Measurements from ENCODE around the gene TNFSF10. TPM values are rescaled to one million over a fixed set of nuclear protein-coding genes. Genes with fewer than 3 reads are reported as not detected.

Gene TNFSF10
- total RNA-seq, 1 donor from 2014 or later = 7.4 TPM

GRCh38 chr3:172562871-172563865 is 39.9 kb upstream of the TNFSF10 start:
- Mint-ChIP-seq H3K4me3 (peak overlapping the region; percentile 53), H3K27ac (peak overlapping the region; percentile 50), H3K36me3 (ENCODE audit: low read depth) (no peaks in the 10 kb centered on the region), H3K9me3 (no peaks in the 10 kb centered on the region), H3K4me1 (peaks cover 11% of the 10 kb centered on the region), H3K27me3 (no peaks in the 10 kb centered on the region)
- TF ChIP-seq, protein P1, sequence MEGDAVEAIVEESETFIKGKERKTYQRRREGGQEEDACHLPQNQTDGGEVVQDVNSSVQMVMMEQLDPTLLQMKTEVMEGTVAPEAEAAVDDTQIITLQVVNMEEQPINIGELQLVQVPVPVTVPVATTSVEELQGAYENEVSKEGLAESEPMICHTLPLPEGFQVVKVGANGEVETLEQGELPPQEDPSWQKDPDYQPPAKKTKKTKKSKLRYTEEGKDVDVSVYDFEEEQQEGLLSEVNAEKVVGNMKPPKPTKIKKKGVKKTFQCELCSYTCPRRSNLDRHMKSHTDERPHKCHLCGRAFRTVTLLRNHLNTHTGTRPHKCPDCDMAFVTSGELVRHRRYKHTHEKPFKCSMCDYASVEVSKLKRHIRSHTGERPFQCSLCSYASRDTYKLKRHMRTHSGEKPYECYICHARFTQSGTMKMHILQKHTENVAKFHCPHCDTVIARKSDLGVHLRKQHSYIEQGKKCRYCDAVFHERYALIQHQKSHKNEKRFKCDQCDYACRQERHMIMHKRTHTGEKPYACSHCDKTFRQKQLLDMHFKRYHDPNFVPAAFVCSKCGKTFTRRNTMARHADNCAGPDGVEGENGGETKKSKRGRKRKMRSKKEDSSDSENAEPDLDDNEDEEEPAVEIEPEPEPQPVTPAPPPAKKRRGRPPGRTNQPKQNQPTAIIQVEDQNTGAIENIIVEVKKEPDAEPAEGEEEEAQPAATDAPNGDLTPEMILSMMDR (IDR thresholded peaks at IDR 0.05) = no peak
- intact Hi-C loops (cut with micrococcal nuclease) = no loop called here
- POLR2A ChIA-PET = no interaction called here
- ATAC-seq (ENCODE audit: low read depth) (no peak), DNase-seq (no peak)
- CTCF ChIA-PET = interaction anchor here (2.3 kb wide), 1 partner anchor 33 kb away, joined by 9 read pairs; no protein-coding TSS in a partner anchor

DNA sequence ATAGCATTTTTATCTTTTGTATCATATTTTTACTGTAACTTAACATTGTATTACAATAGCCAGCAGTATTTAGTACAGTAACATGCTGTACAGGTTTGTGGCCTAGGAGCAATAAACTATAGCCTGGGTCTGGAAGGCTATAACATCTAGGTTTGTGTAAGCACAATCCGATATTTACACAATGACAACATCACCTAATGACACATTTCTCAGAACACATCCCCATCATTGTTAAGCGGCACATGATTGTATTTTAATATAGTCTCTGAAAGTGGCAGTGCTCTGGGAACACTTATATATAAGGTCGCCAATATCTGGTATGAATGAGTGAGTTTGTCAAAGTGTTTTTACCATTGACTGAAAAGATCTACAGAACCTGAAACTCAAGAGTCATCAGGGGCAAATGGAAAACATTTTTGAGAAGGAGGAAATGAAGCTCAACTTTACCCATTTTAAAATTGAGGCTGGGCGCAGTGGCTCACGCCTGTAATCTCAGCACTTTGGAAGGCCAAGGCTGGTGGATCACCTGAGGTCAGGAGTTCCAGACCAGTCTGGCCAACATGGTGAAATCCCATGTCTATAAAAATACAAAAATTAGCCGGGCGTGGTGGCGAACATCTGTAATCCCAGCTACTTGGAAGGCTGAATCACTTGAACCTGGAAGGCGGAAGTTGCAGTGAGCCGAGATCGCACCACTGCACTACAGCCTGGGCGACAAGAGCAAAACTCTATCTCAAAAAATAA is 38.8 kb upstream of the TNFSF10 start:
- TF ChIP-seq, protein P1 (IDR thresholded peaks at IDR 0.05) = no peak
- peak overlapping the region; percentile 59 for H3K4me3 Mint-ChIP-seq
- ChIA-PET CTCF (interaction anchor here (2.3 kb wide), 1 partner anchor 34 kb away, joined by 9 read pairs; no protein-coding TSS in a partner anchor), POLR2A (no interaction called here)
- no peak for ATAC-seq (ENCODE audit: low read depth)
- H3K9me3 Mint-ChIP-seq = no peaks in the 10 kb centered on the region
- H3K4me1 Mint-ChIP-seq = peaks cover 11% of the 10 kb centered on the region
- DNase-seq = no peak
- H3K27me3 Mint-ChIP-seq = no peaks in the 10 kb centered on the region
- no peaks in the 10 kb centered on the region for H3K36me3 Mint-ChIP-seq (ENCODE audit: low read depth)
- peak overlapping the region; percentile 50 for H3K27ac Mint-ChIP-seq
- intact Hi-C loops (cut with micrococcal nuclease) = no loop called here

- H3K36me3 Mint-ChIP-seq (ENCODE audit: low read depth) = no peaks in the 10 kb centered on the region
- ChIA-PET POLR2A (no interaction called here), CTCF (no interaction called here)
- no peaks in the 10 kb centered on the region for H3K9me3 Mint-ChIP-seq
- H3K4me3 Mint-ChIP-seq = no peak overlapping the region
- peaks cover 11% of the 10 kb centered on the region for H3K4me1 Mint-ChIP-seq
- TF ChIP-seq, protein P1 (IDR thresholded peaks at IDR 0.05) = no peak
- DNase-seq (no peak), ATAC-seq (ENCODE audit: low read depth) (no peak)
- intact Hi-C loops (cut with micrococcal nuclease) = no loop called here
- H3K27ac Mint-ChIP-seq = no peak overlapping the region
- H3K27me3 Mint-ChIP-seq = no peaks in the 10 kb centered on the region
Measured at GRCh38 chr3:172560586-172560985, 37.4 kb upstream of the TNFSF10 start.

- DNase-seq = no peak
- TF ChIP-seq, protein P1 (IDR thresholded peaks at IDR 0.05) = no peak
- no peak for ATAC-seq (ENCODE audit: low read depth)
- peaks cover 11% of the 10 kb centered on the region for H3K4me1 Mint-ChIP-seq
- ChIA-PET POLR2A (no interaction called here), CTCF (no interaction called here)
- no peak overlapping the region for H3K4me3 Mint-ChIP-seq
- no peaks in the 10 kb centered on the region for H3K27me3 Mint-ChIP-seq
- H3K9me3 Mint-ChIP-seq = no peaks in the 10 kb centered on the region
- H3K36me3 Mint-ChIP-seq (ENCODE audit: low read depth) = no peaks in the 10 kb centered on the region
- no peak overlapping the region for H3K27ac Mint-ChIP-seq
- intact Hi-C loops (cut with micrococcal nuclease) = no loop called here
Measured at GRCh38 chr3:172560026-172560425, 36.8 kb upstream of the TNFSF10 start.

DNA sequence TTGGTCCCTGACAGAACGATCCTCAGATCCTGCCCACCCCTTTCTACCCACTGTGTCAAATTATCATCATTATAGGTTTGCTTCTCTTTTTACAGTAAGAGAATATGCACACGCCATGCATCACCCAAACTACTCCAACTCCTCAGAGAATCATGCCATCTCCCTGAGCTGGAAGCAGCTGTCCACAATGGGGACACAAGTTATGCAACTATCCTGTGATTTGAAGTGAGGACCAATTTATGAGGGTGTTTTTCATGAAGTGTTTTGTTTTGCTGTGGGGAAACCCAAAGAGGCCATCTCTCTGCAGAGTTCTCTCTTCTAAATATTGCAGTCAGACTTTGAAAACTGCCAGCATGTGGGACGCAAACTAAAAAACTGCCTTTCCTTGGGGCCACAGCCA is 35.8 kb upstream of the TNFSF10 start:
- intact Hi-C loops (cut with micrococcal nuclease) = no loop called here
- Mint-ChIP-seq H3K4me1 (peaks cover 11% of the 10 kb centered on the region), H3K4me3 (no peak overlapping the region), H3K9me3 (no peaks in the 10 kb centered on the region), H3K27ac (no peak overlapping the region), H3K27me3 (no peaks in the 10 kb centered on the region), H3K36me3 (ENCODE audit: low read depth) (no peaks in the 10 kb centered on the region)
- ChIA-PET POLR2A (interaction anchor here (0.6 kb wide), 1 partner anchor 11 kb away, joined by 4 read pairs; no protein-coding TSS in a partner anchor), CTCF (no interaction called here)
- DNase-seq (no peak), ATAC-seq (ENCODE audit: low read depth) (no peak)
- TF ChIP-seq, protein P1 (IDR thresholded peaks at IDR 0.05) = no peak

Measured in activated B cell treated with CpG ODN at 0.5 μM for 24 hours (primary cell).